Inferior parietal cortex (tissue), 1 donor: ENCODE results near the gene AQP5.

Source experiments
- DNase-seq: peaks from one replicate; pipeline ENCODE4 v3.0.0-alpha.2; 2016; ENCODE audit errors: extremely low spot score

AQP5 gene

GRCh38 chr12:49961111-49961922, at the start of gene AQP5:
TSS of gene AQP5 (plus strand) at chr12:49961872. CDS start at chr12:49962018, 146 bp downstream.
- no peak for DNase-seq

- no peak for DNase-seq
Measured at GRCh38 chr12:49912345-49913255, 49.1 kb upstream of the AQP5 start.

GRCh38 chr12:49916129-49916919, 45.3 kb upstream of the AQP5 start:
- no peak for DNase-seq

- no peak for DNase-seq
Measured at GRCh38 chr12:49917166-49917787, 44.4 kb upstream of the AQP5 start.

- DNase-seq = no peak
Measured at GRCh38 chr12:49917788-49918173, 43.9 kb upstream of the AQP5 start.

GRCh38 chr12:49920241-49920914, 41.3 kb upstream of the AQP5 start:
- DNase-seq = no peak

GRCh38 chr12:49920915-49921286, 40.8 kb upstream of the AQP5 start:
- no peak for DNase-seq

GRCh38 chr12:49921299-49921698, 40.4 kb upstream of the AQP5 start:
- no peak for DNase-seq

- DNase-seq = no peak
Measured at GRCh38 chr12:49921936-49922335, 39.7 kb upstream of the AQP5 start.

GRCh38 chr12:49922349-49923034, 39.2 kb upstream of the AQP5 start:
- no peak for DNase-seq

GRCh38 chr12:49923035-49923644, 38.5 kb upstream of the AQP5 start:
- DNase-seq = no peak

- no peak for DNase-seq
Measured at GRCh38 chr12:49923880-49924556, 37.7 kb upstream of the AQP5 start.

- no peak for DNase-seq
Measured at GRCh38 chr12:49924628-49925246, 36.9 kb upstream of the AQP5 start.

GRCh38 chr12:49925433-49926204, 36.1 kb upstream of the AQP5 start:
- DNase-seq = no peak

- DNase-seq = no peak
Measured at GRCh38 chr12:49928471-49928870, 33.2 kb upstream of the AQP5 start.

GRCh38 chr12:49929581-49929980, 32.1 kb upstream of the AQP5 start:
- DNase-seq = no peak

- DNase-seq = no peak
Measured at GRCh38 chr12:49930515-49931288, 31.0 kb upstream of the AQP5 start.
